CD4-positive, alpha-beta T cell treated with Interleukin-15 for 4 hours (primary cell): ENCODE measurements around the gene USP9X.
"Not testable (repeated sequence)": the region's sequence is repeated elsewhere in the genome, so short reads cannot be mapped to it uniquely, and the experiment has no call there.

Experiments
- DNase-seq: peaks from one replicate; pipeline ENCODE4 v3.0.0-alpha.2; 2020; ENCODE audit warnings: low spot score

Gene USP9X

GRCh38 chrX:41128955-41129354 lies 43.7 kb downstream of the USP9X start:
- no peak for DNase-seq

GRCh38 chrX:41131766-41132165 lies 46.5 kb downstream of the USP9X start:
- DNase-seq: no peak

- no peak for DNase-seq
Measured at GRCh38 chrX:41133551-41133950, 48.3 kb downstream of the USP9X start.

- DNase-seq: no peak
Measured at GRCh38 chrX:41137589-41137988, 52.3 kb downstream of the USP9X start.

- no peak for DNase-seq
Measured at GRCh38 chrX:41142130-41142910, 57.1 kb downstream of the USP9X start.

GRCh38 chrX:41144873-41145272 lies 59.6 kb downstream of the USP9X start:
- no peak for DNase-seq

GRCh38 chrX:41145920-41146608 lies 60.8 kb downstream of the USP9X start:
- DNase-seq: no peak

GRCh38 chrX:41148553-41148952 lies 63.3 kb downstream of the USP9X start:
- no peak for DNase-seq

GRCh38 chrX:41150043-41150442 lies 64.8 kb downstream of the USP9X start:
- no peak for DNase-seq

- DNase-seq: not testable (repeated sequence)
Measured at GRCh38 chrX:41151726-41152125, 66.5 kb downstream of the USP9X start.

GRCh38 chrX:41152221-41152620 lies 67.0 kb downstream of the USP9X start:
- DNase-seq: no peak

- no peak for DNase-seq
Measured at GRCh38 chrX:41153448-41153847, 68.2 kb downstream of the USP9X start.

- DNase-seq: no peak
Measured at GRCh38 chrX:41153957-41154356, 68.7 kb downstream of the USP9X start.

- DNase-seq: no peak
Measured at GRCh38 chrX:41164449-41164848, 79.2 kb downstream of the USP9X start.

GRCh38 chrX:41167888-41168287 lies 82.6 kb downstream of the USP9X start:
- DNase-seq: no peak

- DNase-seq: no peak
Measured at GRCh38 chrX:41176263-41176662, 91.0 kb downstream of the USP9X start.

- DNase-seq: no peak
Measured at GRCh38 chrX:41177297-41177696, 92.1 kb downstream of the USP9X start.

- peak; percentile 14 for DNase-seq
Measured at GRCh38 chrX:41178201-41178600, 93.0 kb downstream of the USP9X start.

- peak; percentile 52 for DNase-seq
Measured at GRCh38 chrX:41180194-41180908, 95.1 kb downstream of the USP9X start.

GRCh38 chrX:41184312-41184711 lies 99.1 kb downstream of the USP9X start:
- no peak for DNase-seq

- not testable (repeated sequence) for DNase-seq
Measured at GRCh38 chrX:41186946-41187345, 101.7 kb downstream of the USP9X start.

GRCh38 chrX:41189156-41189555 lies 103.9 kb downstream of the USP9X start:
- DNase-seq: no peak

GRCh38 chrX:41192880-41193279 lies 107.6 kb downstream of the USP9X start:
- DNase-seq: no peak
